HS-27A (cell line): ENCODE results near the gene HLA-DMA.

ENCODE experiments used
- DNase-seq: peaks from one replicate; pipeline ENCODE4 v3.0.0-alpha.2; 2012; ENCODE audit warnings: low read depth, missing footprints

The HLA-DMA gene

GRCh38 chr6:32952817-32953739 is at the start of gene HLA-DMA:
TSS of gene HLA-DMA (minus strand) at chr6:32953097. CDS start at chr6:32953036, 61 bp downstream.
- peak; percentile 98 for DNase-seq

- no peak for DNase-seq
Measured at GRCh38 chr6:33001685-33002084, 48.8 kb upstream of the HLA-DMA start.

- DNase-seq: no peak
Measured at GRCh38 chr6:33000055-33000454, 47.2 kb upstream of the HLA-DMA start.

DNA sequence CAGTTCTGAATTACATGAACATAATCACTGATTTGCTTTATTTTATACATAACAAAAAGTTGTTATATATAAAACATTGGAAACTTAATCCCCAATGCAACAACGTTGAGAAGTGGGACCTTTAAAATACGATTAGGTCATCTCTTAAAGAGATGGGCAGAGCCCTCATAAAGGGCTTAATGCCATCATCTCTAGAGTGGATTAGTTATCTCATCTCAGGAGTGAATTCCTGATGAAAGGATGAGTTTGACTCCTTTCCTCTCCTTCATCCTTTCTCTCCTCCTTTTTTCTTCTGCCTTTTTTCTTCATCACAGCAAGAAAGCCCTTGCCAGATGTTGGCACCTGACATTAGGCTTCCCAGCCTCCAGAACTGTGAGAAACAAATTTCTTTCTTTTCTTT is 42.6 kb upstream of the HLA-DMA start:
- no peak for DNase-seq

DNA sequence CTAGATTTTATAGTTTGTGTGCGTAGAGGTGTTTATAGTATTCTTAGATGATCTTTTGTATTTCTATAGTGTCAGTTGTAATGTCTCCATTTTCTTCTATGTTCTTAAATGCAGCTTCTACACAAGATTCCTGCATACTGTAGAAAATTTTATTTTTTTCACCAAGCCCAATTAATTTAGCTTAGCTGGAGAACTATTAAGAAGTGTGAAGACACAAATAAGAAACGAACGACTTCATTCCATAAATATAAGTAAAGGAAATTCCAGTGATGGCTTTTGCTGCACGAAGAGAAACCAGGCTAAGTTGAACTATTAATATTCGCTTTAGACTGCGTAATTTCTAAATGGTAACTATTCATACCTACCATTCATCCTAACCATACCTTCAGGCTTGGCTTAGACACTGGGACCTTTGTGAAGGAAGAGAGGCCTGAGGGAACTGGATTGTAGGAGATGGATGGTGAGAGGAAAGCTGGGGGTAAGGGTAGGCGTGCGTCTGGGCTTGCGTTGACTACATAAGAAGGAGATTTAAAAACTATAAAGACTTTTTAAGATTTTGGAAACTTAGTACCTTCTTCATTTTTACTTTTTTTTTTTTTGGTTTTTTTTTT is 40.6 kb upstream of the HLA-DMA start:
- DNase-seq: no peak

DNA sequence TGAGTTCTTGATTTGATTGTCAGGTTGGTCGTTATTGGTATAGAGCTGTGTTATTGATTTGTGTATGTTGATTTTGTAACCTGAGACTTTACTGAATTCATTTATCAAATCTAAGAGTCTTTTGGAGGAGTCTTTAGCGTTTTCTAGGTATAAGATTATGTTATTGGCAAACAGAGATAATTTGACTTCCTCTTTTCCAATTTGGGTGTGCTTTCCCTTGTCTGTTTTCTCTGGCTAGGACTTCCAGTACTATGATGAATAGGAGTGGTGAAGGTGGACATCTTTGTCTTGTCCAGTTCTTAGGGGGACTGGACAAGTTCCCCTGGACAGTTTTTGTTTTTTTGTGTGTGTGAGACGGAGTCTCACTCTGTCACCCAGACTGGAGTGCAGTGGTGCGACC is 39.1 kb upstream of the HLA-DMA start:
- DNase-seq: no peak

- no peak for DNase-seq
Measured at GRCh38 chr6:32989368-32989767, 36.5 kb upstream of the HLA-DMA start.

DNA sequence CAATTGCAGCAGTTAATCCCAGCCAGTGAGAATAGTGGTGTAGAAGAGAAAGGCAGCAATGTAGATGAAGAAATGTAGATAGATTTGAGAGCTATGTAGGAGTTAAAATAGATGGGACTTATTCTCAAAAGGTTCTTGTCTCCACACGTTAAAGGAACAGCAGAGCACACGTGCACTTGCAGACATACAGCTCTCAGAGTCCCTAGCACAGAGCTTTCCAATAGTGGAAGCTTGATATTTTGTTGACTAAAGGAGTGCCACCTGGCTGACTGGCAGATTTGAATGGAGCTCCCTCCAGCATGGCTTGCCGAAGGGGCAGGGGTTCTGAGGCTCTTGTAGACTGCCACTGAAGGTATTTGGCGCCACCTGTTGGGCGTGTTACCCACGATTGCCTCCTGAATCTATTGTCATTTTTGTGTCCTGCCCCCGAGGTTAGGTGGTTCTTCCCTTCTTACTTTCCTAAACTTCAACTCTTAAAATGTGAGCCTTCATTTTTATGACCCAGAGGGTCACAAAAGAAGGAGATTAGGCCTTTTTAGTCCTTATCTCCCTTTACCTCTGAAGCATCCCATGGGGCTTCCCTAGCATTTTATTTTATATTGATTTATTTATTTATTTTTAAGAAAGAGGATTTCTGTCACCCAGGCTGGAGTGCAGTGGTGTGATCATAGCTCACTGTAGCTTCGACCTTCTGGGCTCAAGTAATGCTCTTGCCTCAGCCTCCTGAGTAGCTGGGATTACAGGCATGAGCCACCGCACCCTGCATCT is 31.9 kb upstream of the HLA-DMA start:
- peak; percentile 64 for DNase-seq

GRCh38 chr6:32983964-32984621 is 31.2 kb upstream of the HLA-DMA start:
- DNase-seq: no peak

- no peak for DNase-seq
Measured at GRCh38 chr6:32983493-32983848, 30.6 kb upstream of the HLA-DMA start.

DNA sequence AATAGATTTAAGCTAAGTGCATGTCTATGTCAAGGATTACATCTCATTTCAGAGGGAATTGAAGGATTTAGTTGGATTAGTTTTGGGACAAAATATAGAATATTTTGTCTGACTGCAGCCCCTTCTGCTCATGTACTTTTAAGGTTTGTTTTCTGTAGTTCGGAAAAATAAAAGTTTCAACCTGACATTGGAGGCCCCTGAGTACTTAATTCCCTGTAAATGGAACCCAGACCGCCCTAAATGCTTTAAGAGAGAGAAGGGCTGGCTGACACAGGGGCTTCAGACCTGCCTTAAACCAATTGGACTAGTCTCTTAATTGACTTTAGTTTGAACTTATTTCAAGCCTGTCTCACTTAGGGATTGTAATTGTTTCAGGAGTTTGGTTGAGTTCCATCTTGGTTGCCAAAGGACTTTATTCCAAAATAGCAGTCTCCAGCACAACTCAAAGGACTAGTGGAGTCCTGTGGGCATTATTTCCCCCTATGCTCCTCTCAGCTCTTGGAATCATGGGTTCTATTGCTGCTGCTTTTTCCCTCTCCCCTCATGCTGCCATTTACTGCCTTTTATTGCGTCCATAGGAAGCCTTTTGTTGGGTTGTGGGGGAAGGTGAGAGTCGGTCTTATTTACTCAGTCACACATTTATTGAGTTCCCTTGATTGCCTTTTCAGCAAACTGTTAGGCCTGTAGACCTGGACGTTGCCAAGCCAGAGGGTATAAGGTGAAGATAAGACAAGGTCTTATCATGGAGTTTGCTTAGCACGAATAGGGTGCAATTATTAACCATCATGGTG is 30.0 kb upstream of the HLA-DMA start:
- DNase-seq: no peak

- DNase-seq: no peak
Measured at GRCh38 chr6:32982084-32982701, 29.3 kb upstream of the HLA-DMA start.

DNA sequence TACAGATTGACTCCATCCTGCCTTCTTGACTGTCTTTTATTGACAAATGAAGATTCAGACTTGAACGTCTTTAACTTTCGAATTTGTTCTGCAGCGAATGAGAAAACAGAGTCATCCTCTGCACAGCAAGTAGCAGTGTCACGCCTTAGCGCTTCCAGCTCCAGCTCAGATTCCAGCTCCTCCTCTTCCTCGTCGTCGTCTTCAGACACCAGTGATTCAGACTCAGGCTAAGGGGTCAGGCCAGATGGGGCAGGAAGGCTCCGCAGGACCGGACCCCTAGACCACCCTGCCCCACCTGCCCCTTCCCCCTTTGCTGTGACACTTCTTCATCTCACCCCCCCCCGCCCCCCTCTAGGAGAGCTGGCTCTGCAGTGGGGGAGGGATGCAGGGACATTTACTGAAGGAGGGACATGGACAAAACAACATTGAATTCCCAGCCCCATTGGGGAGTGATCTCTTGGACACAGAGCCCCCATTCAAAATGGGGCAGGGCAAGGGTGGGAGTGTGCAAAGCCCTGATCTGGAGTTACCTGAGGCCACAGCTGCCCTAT is 27.7 kb upstream of the HLA-DMA start:
- no peak for DNase-seq

GRCh38 chr6:32979720-32980487 is 27.0 kb upstream of the HLA-DMA start:
- no peak for DNase-seq

- no peak for DNase-seq
Measured at GRCh38 chr6:32977953-32978324, 25.0 kb upstream of the HLA-DMA start.

- DNase-seq: no peak
Measured at GRCh38 chr6:32977272-32977952, 24.5 kb upstream of the HLA-DMA start.

GRCh38 chr6:32976334-32977069 is 23.6 kb upstream of the HLA-DMA start:
- no peak for DNase-seq

GRCh38 chr6:32975886-32976285 is 23.0 kb upstream of the HLA-DMA start:
- no peak for DNase-seq
